Measurements from ENCODE around the gene KIAA0408.

GRCh38 chr6:127489248-127489647 lies 30.1 kb upstream of the KIAA0408 start:
- TF ChIP-seq CTCF (IDR thresholded peaks at IDR 0.05; ENCODE audit: control extremely low read depth in 1 of 3, insufficient read depth in 1 of 3, low read depth in 1 of 3, low read length in 3 of 3) (no peak), CREB1 (IDR thresholded peaks at IDR 0.05) (no peak), BCL11A (IDR thresholded peaks at IDR 0.05; ENCODE audit: low read depth in 2 of 2, low read length in 2 of 2) (no peak), KDM1A (IDR thresholded peaks at IDR 0.05; ENCODE audit: borderline replicate concordance, low read length) (no peak), EZH2 (IDR thresholded peaks at IDR 0.05; ENCODE audit: low read depth, low read length, severe bottlenecking) (no peak), POLR2A (IDR thresholded peaks at IDR 0.05; ENCODE audit: control extremely low read depth in 1 of 2, low read depth in 2 of 2, low read length in 2 of 2) (no peak), YY1 (IDR thresholded peaks at IDR 0.05; ENCODE audit: low read depth, low read length) (no peak), JUN (IDR thresholded peaks at IDR 0.05; ENCODE audit: low read depth, low read length) (no peak), ZNF274 (IDR thresholded peaks at IDR 0.05; ENCODE audit: borderline replicate concordance, extremely low read depth, low read length) (no peak), RXRA (IDR thresholded peaks at IDR 0.05; ENCODE audit: insufficient read depth, low read depth, low read length) (no peak), POLR2AphosphoS5 (IDR thresholded peaks at IDR 0.05; ENCODE audit: low read depth, low read length) (no peak), CTBP2 (IDR thresholded peaks at IDR 0.05; ENCODE audit: borderline replicate concordance, insufficient read depth, insufficient read length, low read length) (no peak), ATF3 (IDR thresholded peaks at IDR 0.05; ENCODE audit: insufficient read depth, low read depth, low read length) (no peak)

Data from H1 (cell line).